ENCODE measurements around the gene GLG1.
"Not testable (repeated sequence)": the region's sequence is repeated elsewhere in the genome, so short reads cannot be mapped to it uniquely, and the experiment has no call there.

The GLG1 gene

GRCh38 chr16:74575175-74575806 is 31.6 kb downstream of the GLG1 start:
- no peak for DNase-seq (ENCODE audit: low read depth)

GRCh38 chr16:74574146-74574545 is 32.8 kb downstream of the GLG1 start:
- DNase-seq (ENCODE audit: low read depth) = no peak

GRCh38 chr16:74573622-74574021 is 33.3 kb downstream of the GLG1 start:
- no peak for DNase-seq (ENCODE audit: low read depth)

- no peak for DNase-seq (ENCODE audit: low read depth)
Observed at GRCh38 chr16:74570412-74571301, 36.3 kb downstream of the GLG1 start.

- DNase-seq (ENCODE audit: low read depth) = no peak
Observed at GRCh38 chr16:74568961-74569631, 37.8 kb downstream of the GLG1 start.

GRCh38 chr16:74567901-74568300 is 39.0 kb downstream of the GLG1 start:
- DNase-seq (ENCODE audit: low read depth) = no peak

- no peak for DNase-seq (ENCODE audit: low read depth)
Observed at GRCh38 chr16:74565378-74565777, 41.5 kb downstream of the GLG1 start.

GRCh38 chr16:74564451-74564984 is 42.4 kb downstream of the GLG1 start:
- no peak for DNase-seq (ENCODE audit: low read depth)

- no peak for DNase-seq (ENCODE audit: low read depth)
Observed at GRCh38 chr16:74563828-74564263, 43.1 kb downstream of the GLG1 start.

- DNase-seq (ENCODE audit: low read depth) = no peak
Observed at GRCh38 chr16:74562117-74562516, 44.8 kb downstream of the GLG1 start.

- no peak for DNase-seq (ENCODE audit: low read depth)
Observed at GRCh38 chr16:74561626-74562025, 45.3 kb downstream of the GLG1 start.

GRCh38 chr16:74560912-74561311 is 46.0 kb downstream of the GLG1 start:
- no peak for DNase-seq (ENCODE audit: low read depth)

GRCh38 chr16:74558873-74559272 is 48.0 kb downstream of the GLG1 start:
- no peak for DNase-seq (ENCODE audit: low read depth)

- no peak for DNase-seq (ENCODE audit: low read depth)
Observed at GRCh38 chr16:74557275-74557674, 49.6 kb downstream of the GLG1 start.

- DNase-seq (ENCODE audit: low read depth) = no peak
Observed at GRCh38 chr16:74556375-74556922, 50.5 kb downstream of the GLG1 start.

GRCh38 chr16:74552357-74552756 is 54.6 kb downstream of the GLG1 start:
- not testable (repeated sequence) for DNase-seq (ENCODE audit: low read depth)

- not testable (repeated sequence) for DNase-seq (ENCODE audit: low read depth)
Observed at GRCh38 chr16:74550227-74551019, 56.5 kb downstream of the GLG1 start.

GRCh38 chr16:74546112-74546511 is 60.8 kb downstream of the GLG1 start:
- DNase-seq (ENCODE audit: low read depth) = not testable (repeated sequence)

- DNase-seq (ENCODE audit: low read depth) = not testable (repeated sequence)
Observed at GRCh38 chr16:74542911-74543578, 63.9 kb downstream of the GLG1 start.

- not testable (repeated sequence) for DNase-seq (ENCODE audit: low read depth)
Observed at GRCh38 chr16:74540663-74541062, 66.3 kb downstream of the GLG1 start.

GRCh38 chr16:74538801-74539200 is 68.1 kb downstream of the GLG1 start:
- DNase-seq (ENCODE audit: low read depth) = not testable (repeated sequence)
